Calu3 (cell line): Measurements from ENCODE around the gene TMED7. TPM values are rescaled to one million over a fixed set of nuclear protein-coding genes. Genes with fewer than 3 reads are reported as not detected.
"Not testable (repeated sequence)": the region's sequence is repeated elsewhere in the genome, so short reads cannot be mapped to it uniquely, and the experiment has no call there.

Experiments
- Bru-seq: library from RNA; stranded (reverse); fragments of 400-500 nt; gene quantifications from one replicate; lab custom pipeline; 2021; lab: Mats Ljungman, UMichigan
- BruChase-seq, 2 experiments: library from RNA; stranded (reverse); fragments of 400-500 nt; gene quantifications; one replicate each; lab custom pipeline; 2021; lab: Mats Ljungman, UMichigan
- BruUV-seq: library from RNA; stranded (reverse); fragments of 400-500 nt; replicated peaks from 2 replicates; lab custom pipeline; 2021; lab: Mats Ljungman, UMichigan
- CTCF ChIA-PET: fragments of 300-600 bp; sonication (Branson Sonifier 250); formaldehyde crosslinking; loops from one replicate; lab custom pipeline; 2022; ENCODE audit warnings: antibody characterized with exemption; lab: Charles Lee
- DNase-seq: peaks from one replicate; pipeline ENCODE4 v3.0.0; 2022
- H3K27ac Mint-ChIP-seq: one replicate; pipeline ENCODE4 v1.8.0; 2022; ENCODE audit warnings: mixed read lengths; ENCODE audit not compliant: unreplicated experiment
- H3K27me3 Mint-ChIP-seq: one replicate; pipeline ENCODE4 v1.8.0; 2022; ENCODE audit warnings: mixed read lengths; ENCODE audit not compliant: unreplicated experiment
- H3K36me3 Mint-ChIP-seq: one replicate; pipeline ENCODE4 v1.8.0; 2022; ENCODE audit warnings: mild to moderate bottlenecking, moderate library complexity, mixed read lengths; ENCODE audit not compliant: insufficient read depth, unreplicated experiment
- H3K4me1 Mint-ChIP-seq: one replicate; pipeline ENCODE4 v1.8.0; 2022; ENCODE audit warnings: mild to moderate bottlenecking, low read depth, mixed read lengths; ENCODE audit not compliant: unreplicated experiment
- H3K4me3 Mint-ChIP-seq: one replicate; pipeline ENCODE4 v1.8.0; 2022; ENCODE audit warnings: mild to moderate bottlenecking, low read depth, moderate library complexity, mixed read lengths; ENCODE audit not compliant: unreplicated experiment
- H3K9me3 Mint-ChIP-seq: one replicate; pipeline ENCODE4 v1.8.0; 2022; ENCODE audit warnings: low read depth, mixed read lengths; ENCODE audit not compliant: unreplicated experiment
- intact Hi-C: fragments of 100-400 bp; cut with micrococcal nuclease; formaldehyde crosslinking; loops from one replicate; pipeline ENCODE4 v1.10.0; 2022; ENCODE audit not compliant: unreplicated experiment
- long read RNA-seq: library from polyadenylated mRNA; stranded (forward); transcript quantifications from one replicate; pipeline ENCODE4 v2.0.0, GENCODE V29; 2022
- total RNA-seq: library from RNA; stranded (reverse); gene quantifications from 2 replicates; pipeline ENCODE4 v1.2.3, GENCODE V29; 2022
- TF ChIP-seq, protein P1 (sequence below): fragments of 200-600 bp; IDR thresholded peaks from one replicate; pipeline ENCODE4 v1.8.0; 2022; ENCODE audit warnings: antibody characterized with exemption; ENCODE audit not compliant: unreplicated experiment

Gene TMED7
- total RNA-seq (121 and 137 TPM in 2 replicates), Bru-seq, nascent RNA (percentile 98 among the genes with signal in this experiment), BruChase-seq, experiment 1, labeled RNA remaining after a 6-hour chase (percentile 100 among the genes with signal in this experiment), BruChase-seq, experiment 2, labeled RNA remaining after a 2-hour chase (percentile 100 among the genes with signal in this experiment)
- long read RNA-seq, transcript TMED7-201 (3 exons, 3,757 nt), result major isoform, 113 of 125 reads
- long read RNA-seq, partial matches to known transcripts, result 3 of 125 reads
- long read RNA-seq, other reads (novel, unspliced or antisense), result 9 of 125 reads

DNA sequence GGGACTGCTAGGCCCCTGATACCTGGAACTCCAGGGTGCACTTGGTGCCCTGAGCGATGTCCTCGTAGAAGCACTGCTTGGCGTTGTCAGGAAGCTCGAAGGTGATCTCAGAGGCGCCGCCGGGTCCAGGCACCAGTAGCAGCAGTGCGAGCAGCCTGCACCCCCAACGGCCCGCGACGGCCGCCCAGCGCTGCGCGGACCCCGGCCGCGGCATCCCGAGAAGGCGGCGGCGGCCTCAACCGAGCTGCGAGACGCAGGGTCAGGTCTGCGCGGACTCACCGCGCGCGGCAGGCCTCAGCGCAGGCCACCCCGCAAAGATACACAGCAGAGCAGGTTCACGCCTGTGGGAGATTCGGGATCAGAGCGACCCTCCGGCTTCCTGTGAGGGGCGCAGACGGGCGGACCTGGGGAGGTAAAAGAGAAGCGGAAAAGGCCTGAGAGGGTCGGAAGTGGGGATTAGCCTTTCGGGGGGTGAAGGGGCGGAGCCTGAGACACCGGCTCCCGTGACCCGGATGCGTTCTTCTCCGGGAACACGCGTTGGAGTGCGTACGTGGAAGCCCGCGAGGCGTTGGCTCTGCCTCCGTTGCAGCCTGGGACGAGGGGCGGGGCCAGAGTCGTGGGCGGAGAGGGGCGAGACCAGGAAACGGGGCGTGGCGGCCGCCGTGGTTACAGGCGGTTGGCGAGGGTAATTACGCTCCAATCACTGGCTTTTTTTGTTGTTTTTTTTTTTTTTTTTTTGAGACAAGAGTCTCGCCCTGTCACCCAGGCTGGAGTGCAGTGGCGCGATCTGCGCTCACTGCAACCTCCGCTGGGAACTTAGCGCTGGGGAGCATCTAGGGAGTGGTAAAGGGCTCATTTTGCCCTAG is at the start of gene TMED7:
Gene TMED7, minus strand, starts transcription at position 458 of the 866 bp plus-strand sequence. Its CDS starts 244 bp downstream, at position 214.
- no peak within 1 kb of the TSS for H3K27ac Mint-ChIP-seq
- CTCF ChIA-PET, result interaction anchor here (0.7 to 2.0 kb wide), 5 partner anchors 9 to 401 kb away, joined by 4 to 7 read pairs (median 7); no protein-coding TSS in a partner anchor
- TF ChIP-seq, protein P1, sequence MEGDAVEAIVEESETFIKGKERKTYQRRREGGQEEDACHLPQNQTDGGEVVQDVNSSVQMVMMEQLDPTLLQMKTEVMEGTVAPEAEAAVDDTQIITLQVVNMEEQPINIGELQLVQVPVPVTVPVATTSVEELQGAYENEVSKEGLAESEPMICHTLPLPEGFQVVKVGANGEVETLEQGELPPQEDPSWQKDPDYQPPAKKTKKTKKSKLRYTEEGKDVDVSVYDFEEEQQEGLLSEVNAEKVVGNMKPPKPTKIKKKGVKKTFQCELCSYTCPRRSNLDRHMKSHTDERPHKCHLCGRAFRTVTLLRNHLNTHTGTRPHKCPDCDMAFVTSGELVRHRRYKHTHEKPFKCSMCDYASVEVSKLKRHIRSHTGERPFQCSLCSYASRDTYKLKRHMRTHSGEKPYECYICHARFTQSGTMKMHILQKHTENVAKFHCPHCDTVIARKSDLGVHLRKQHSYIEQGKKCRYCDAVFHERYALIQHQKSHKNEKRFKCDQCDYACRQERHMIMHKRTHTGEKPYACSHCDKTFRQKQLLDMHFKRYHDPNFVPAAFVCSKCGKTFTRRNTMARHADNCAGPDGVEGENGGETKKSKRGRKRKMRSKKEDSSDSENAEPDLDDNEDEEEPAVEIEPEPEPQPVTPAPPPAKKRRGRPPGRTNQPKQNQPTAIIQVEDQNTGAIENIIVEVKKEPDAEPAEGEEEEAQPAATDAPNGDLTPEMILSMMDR, result no peak
- peaks cover under 1% of the 10 kb centered on the region for H3K36me3 Mint-ChIP-seq
- peaks cover 20% of the 10 kb centered on the region for H3K4me1 Mint-ChIP-seq
- intact Hi-C loops, result no loop called here
- no peak within 1 kb of the TSS for H3K4me3 Mint-ChIP-seq
- DNase-seq, result peak; percentile 100
- no peaks in the 10 kb centered on the region for H3K9me3 Mint-ChIP-seq
- H3K27me3 Mint-ChIP-seq, result no peaks in the 10 kb centered on the region
- no TSS peak for BruUV-seq

DNA sequence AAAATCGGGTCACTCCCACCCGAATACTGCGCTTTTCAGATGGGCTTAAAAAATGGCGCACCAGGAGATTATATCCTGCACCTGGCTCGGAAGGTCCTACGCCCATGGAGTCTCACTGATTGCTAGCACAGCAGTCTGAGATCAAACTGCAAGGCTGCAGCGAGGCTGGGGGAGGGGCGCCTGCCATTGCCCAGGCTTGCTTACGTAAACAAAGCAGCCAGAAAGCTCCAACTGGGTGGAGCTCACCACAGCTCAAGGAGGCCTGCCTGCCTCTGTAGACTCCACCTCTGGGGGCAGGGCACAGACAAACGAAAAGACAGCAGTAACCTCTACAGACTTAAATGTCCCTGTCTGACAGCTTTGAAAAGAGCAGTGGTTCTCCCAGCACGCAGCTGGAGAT is 48.9 kb upstream of the TMED7 start:
- H3K4me3 Mint-ChIP-seq, H3K27ac Mint-ChIP-seq, H3K4me1 Mint-ChIP-seq, intact Hi-C loops, CTCF ChIA-PET, DNase-seq, H3K36me3 Mint-ChIP-seq, BruUV-seq, H3K9me3 Mint-ChIP-seq: not testable (repeated sequence)
- peaks cover 12% of the 10 kb centered on the region for H3K27me3 Mint-ChIP-seq

DNA sequence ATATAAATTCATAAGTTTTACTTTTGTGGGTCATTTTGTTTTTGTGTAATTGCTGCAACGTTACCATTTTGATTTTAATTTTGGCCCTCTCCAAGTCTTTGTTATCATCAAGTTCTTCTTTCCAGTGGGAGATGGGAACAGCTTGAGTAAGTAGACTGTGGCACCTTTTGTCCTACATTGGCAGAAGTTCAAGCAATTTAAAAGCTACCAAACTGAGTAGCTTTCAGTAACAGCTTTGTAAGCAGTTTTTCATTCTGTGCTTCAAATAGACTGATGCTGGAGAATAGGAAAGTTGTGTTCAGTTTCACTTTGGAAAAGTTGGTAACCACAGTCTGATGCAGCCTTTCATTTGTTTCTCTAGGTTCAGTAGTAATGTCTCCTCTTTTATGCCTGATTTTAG is 47.8 kb upstream of the TMED7 start:
- intact Hi-C loops, result no loop called here
- H3K27ac Mint-ChIP-seq, result no peak overlapping the region
- TF ChIP-seq, protein P1, result no peak
- CTCF ChIA-PET, result interaction anchor here (1.1 kb wide), 1 partner anchor 10 kb away, joined by 3 read pairs; no protein-coding TSS in a partner anchor
- no peak overlapping the region for H3K4me3 Mint-ChIP-seq
- no peaks in the 10 kb centered on the region for H3K36me3 Mint-ChIP-seq
- peaks cover 12% of the 10 kb centered on the region for H3K27me3 Mint-ChIP-seq
- H3K9me3 Mint-ChIP-seq, result peaks cover 10% of the 10 kb centered on the region
- H3K4me1 Mint-ChIP-seq, result no peaks in the 10 kb centered on the region
- BruUV-seq, result no TSS peak
- no peak for DNase-seq

DNA sequence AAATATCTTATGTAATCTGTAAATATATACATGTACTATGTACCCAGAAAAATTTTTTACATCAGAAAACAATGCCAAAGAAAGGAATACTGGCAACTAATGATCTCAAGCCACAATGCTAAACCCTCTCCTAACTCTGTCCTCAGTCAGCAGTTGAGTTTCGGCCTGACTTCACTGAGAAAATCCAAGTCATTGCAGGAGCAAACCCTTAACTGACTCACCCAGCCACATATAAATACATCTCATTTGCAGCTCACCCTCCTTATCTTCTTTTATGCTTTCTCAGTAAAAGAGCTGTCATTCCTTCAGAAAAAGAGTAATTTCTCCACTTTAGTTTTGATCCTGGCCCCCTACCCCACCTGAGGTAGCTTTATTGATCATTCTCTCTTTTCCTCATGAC is 46.1 kb upstream of the TMED7 start:
- Mint-ChIP-seq H3K9me3 (peaks cover 14% of the 10 kb centered on the region), H3K27me3 (peaks cover 12% of the 10 kb centered on the region), H3K4me3 (no peak overlapping the region), H3K4me1 (no peaks in the 10 kb centered on the region), H3K36me3 (no peaks in the 10 kb centered on the region), H3K27ac (no peak overlapping the region)
- no TSS peak for BruUV-seq
- no peak for DNase-seq
- TF ChIP-seq, protein P1, result no peak
- intact Hi-C loops, result no loop called here
- CTCF ChIA-PET, result interaction anchor here (1.1 kb wide), 1 partner anchor 171 kb away, joined by 3 read pairs; no protein-coding TSS in a partner anchor
